IMR-90 (cell line): ENCODE measurements around the gene NT5C3B. TPM values are rescaled to one million over a fixed set of nuclear protein-coding genes. Genes with fewer than 3 reads are reported as not detected.
A peak's percentile ranks its signal among the peaks of the same experiment; 100 is the strongest.

Experiments
- ATAC-seq: fragments of 200-7000 bp; cut with Tn5 transposase; 2 replicates; pipeline ENCODE4 v1.9.1; 2020; ENCODE audit warnings: low read depth, mild to moderate bottlenecking, moderate library complexity
- BruUV-seq: library from RNA; stranded (reverse); fragments of 400-500 nt; replicated peaks from 2 replicates; lab custom pipeline; 2021; lab: Mats Ljungman, UMichigan
- CTCF ChIA-PET: fragments of 300-600 bp; formaldehyde crosslinking; extraction: SDS; loops from one replicate; lab custom pipeline; 2021; ENCODE audit warnings: antibody characterized with exemption; lab: Yijun Ruan, JAX
- POLR2A ChIA-PET: fragments of 300-600 bp; sonication (Branson Sonifier 250); formaldehyde crosslinking; loops from one replicate; lab custom pipeline; 2022; ENCODE audit warnings: antibody characterized with exemption; ENCODE audit not compliant: unreplicated experiment; lab: Charles Lee
- DNase-seq: peaks from one replicate; pipeline ENCODE4 v3.0.0; 2013
- H2AFZ ChIP-seq: replicated peaks from 2 replicates; pipeline ENCODE3; 2013; ENCODE audit warnings: low read length, mild to moderate bottlenecking; ENCODE audit not compliant: poor library complexity
- H2AK5ac ChIP-seq: 2 replicates; pipeline ENCODE4 v1.6.1; 2013; ENCODE audit warnings: low read depth, low read length, inconsistent platforms
- H2AK9ac ChIP-seq: replicated peaks from 2 replicates; pipeline ENCODE3; 2013; ENCODE audit warnings: mild to moderate bottlenecking, low read depth, low read length, moderate library complexity; ENCODE audit not compliant: poor library complexity
- H2BK120ac ChIP-seq: 2 replicates; pipeline ENCODE4 v1.6.1; 2013; ENCODE audit warnings: low read depth, low read length, inconsistent platforms
- H2BK15ac ChIP-seq: 3 replicates; pipeline ENCODE4 v1.6.1; 2013; ENCODE audit warnings: low read depth, low read length, inconsistent platforms
- H2BK20ac ChIP-seq: 2 replicates; pipeline ENCODE4 v1.6.1; 2013; ENCODE audit warnings: low read depth, mild to moderate bottlenecking, inconsistent platforms, low read length, moderate library complexity
- H2BK5ac ChIP-seq: 2 replicates; pipeline ENCODE4 v1.6.1; 2013; ENCODE audit warnings: mild to moderate bottlenecking, low read depth, low read length, inconsistent platforms; ENCODE audit not compliant: poor library complexity, severe bottlenecking
- H3K14ac ChIP-seq: replicated peaks from 2 replicates; pipeline ENCODE4 v1.6.1; 2013; ENCODE audit warnings: low read depth, low read length, inconsistent platforms
- H3K18ac ChIP-seq: 2 replicates; pipeline ENCODE4 v1.6.1; 2013; ENCODE audit warnings: low read depth, low read length, control low read depth
- H3K23ac ChIP-seq: 2 replicates; pipeline ENCODE4 v1.6.1; 2013; ENCODE audit warnings: low read depth, low read length, inconsistent platforms
- H3K27ac ChIP-seq: 2 replicates; pipeline ENCODE4 v1.5.1; 2013; ENCODE audit warnings: mild to moderate bottlenecking, control low read depth, low read length; ENCODE audit not compliant: insufficient read depth
- H3K27me3 ChIP-seq: 2 replicates; pipeline ENCODE4 v1.6.1; 2013; ENCODE audit warnings: low read length; ENCODE audit not compliant: control insufficient read depth, insufficient read depth
- H3K36me3 ChIP-seq: 2 replicates; pipeline ENCODE4 v1.6.1; 2013; ENCODE audit warnings: low read length, mixed read lengths; ENCODE audit not compliant: control insufficient read depth, insufficient read depth
- H3K4ac ChIP-seq: 2 replicates; pipeline ENCODE4 v1.6.1; 2013; ENCODE audit warnings: low read depth, low read length, inconsistent platforms
- H3K4me1 ChIP-seq: 2 replicates; pipeline ENCODE4 v1.6.1; 2013; ENCODE audit warnings: low read length, mixed read lengths; ENCODE audit not compliant: control insufficient read depth, insufficient read depth
- H3K4me2 ChIP-seq: 2 replicates; pipeline ENCODE4 v1.6.1; 2013; ENCODE audit warnings: low read depth, mild to moderate bottlenecking, control low read depth, low read length, moderate library complexity
- H3K4me3 ChIP-seq: 2 replicates; pipeline ENCODE4 v1.5.1; 2013; ENCODE audit warnings: low read depth, mild to moderate bottlenecking, control low read depth, low read length, moderate library complexity; ENCODE audit not compliant: insufficient read depth
- H3K56ac ChIP-seq: 2 replicates; pipeline ENCODE4 v1.6.1; 2013; ENCODE audit warnings: low read length, inconsistent platforms; ENCODE audit not compliant: insufficient read depth; ENCODE audit errors: extremely low read depth
- H3K79me1 ChIP-seq, 2 experiments: 2 replicates each; pipeline ENCODE4 v1.6.1; 2013; ENCODE audit warnings: low read length in 2 of 2, inconsistent platforms in 1 of 2, low read depth in 1 of 2
- H3K9ac ChIP-seq: 2 replicates; pipeline ENCODE4 v1.6.1; 2013; ENCODE audit warnings: low read depth, low read length, control low read depth
- H3K9me1 ChIP-seq: 2 replicates; pipeline ENCODE4 v1.6.1; 2013; ENCODE audit warnings: low read length, inconsistent platforms; ENCODE audit not compliant: insufficient read depth
- H3K9me3 ChIP-seq: 2 replicates; pipeline ENCODE4 v1.6.1; 2013; ENCODE audit warnings: low read length; ENCODE audit not compliant: control insufficient read depth, insufficient read depth
- H4K20me1 ChIP-seq: 2 replicates; pipeline ENCODE4 v1.6.1; 2013; ENCODE audit warnings: low read length, inconsistent platforms; ENCODE audit not compliant: insufficient read depth
- H4K5ac ChIP-seq: 2 replicates; pipeline ENCODE4 v1.6.1; 2013; ENCODE audit warnings: mild to moderate bottlenecking, low read depth, low read length, control low read depth
- H4K8ac ChIP-seq, 2 experiments: 2 replicates each; pipeline ENCODE4 v1.6.1; 2013; ENCODE audit warnings: low read depth in 2 of 2, low read length in 2 of 2, control low read depth in 1 of 2, inconsistent platforms in 1 of 2
- H4K91ac ChIP-seq: 2 replicates; pipeline ENCODE4 v1.6.1; 2013; ENCODE audit warnings: low read depth, low read length, inconsistent platforms; ENCODE audit not compliant: insufficient read depth
- CEBPB ChIP-seq: IDR thresholded peaks from 2 replicates; pipeline ENCODE4 v1.6.1; 2012; ENCODE audit warnings: low read depth, low read length, improper control_type of control experiment
- CHD1 ChIP-seq: IDR thresholded peaks from 2 replicates; pipeline ENCODE4 v1.6.1; 2012; ENCODE audit warnings: low read depth, low read length, improper control_type of control experiment
- MAZ ChIP-seq: IDR thresholded peaks from 2 replicates; pipeline ENCODE4 v1.6.1; 2012; ENCODE audit warnings: low read depth, mild to moderate bottlenecking, low read length, improper control_type of control experiment, moderate library complexity, borderline replicate concordance
- MXI1 ChIP-seq: IDR thresholded peaks from 2 replicates; pipeline ENCODE4 v1.6.1; 2012; ENCODE audit warnings: low read depth, mild to moderate bottlenecking, low read length, moderate library complexity, borderline replicate concordance
- POLR2A ChIP-seq: IDR thresholded peaks from 2 replicates; pipeline ENCODE4 v1.6.1; 2012; ENCODE audit warnings: mild to moderate bottlenecking, low read depth, low read length
- RCOR1 ChIP-seq: IDR thresholded peaks from 2 replicates; pipeline ENCODE4 v1.6.1; 2012; ENCODE audit warnings: mild to moderate bottlenecking, low read length, improper control_type of control experiment; ENCODE audit not compliant: insufficient replicate concordance
- SMC3 ChIP-seq: fragments of 150-350 bp; IDR thresholded peaks from 2 replicates; pipeline ENCODE4 v1.6.1; 2016; ENCODE audit warnings: low read depth, mild to moderate bottlenecking, antibody characterized with exemption, low read length, moderate library complexity
- WGBS, 2 experiments: methylation state at CpG; one replicate each; pipeline versions ENCODE4 v1.1.5 to v1.1.7; 2013; ENCODE audit warnings: missing lambda C conversion rate in 2 of 2; ENCODE audit not compliant: insufficient read length in 1 of 2; ENCODE audit errors: extremely low coverage in 2 of 2; 5-methylcytosine and 5-hydroxymethylcytosine counted together
- dilution Hi-C: fragments of 300-500 bp; cut with HindIII; formaldehyde crosslinking; loops from one replicate; pipeline ENCODE4 v1.14.3; 2018; ENCODE audit warnings: low sequenced_read_pairs; ENCODE audit not compliant: unreplicated experiment
- in situ Hi-C: fragments of 300-500 bp; cut with MboI; formaldehyde crosslinking; loops from 3 replicates; pipeline ENCODE4 v1.14.3; 2019; ENCODE audit warnings: low sequenced_read_pairs, inconsistent platforms, mixed read lengths
- intact Hi-C: fragments of 100-400 bp; cut with micrococcal nuclease; formaldehyde crosslinking; loops from 2 replicates; pipeline ENCODE4 v1.10.0; 2022
- polyA plus RNA-seq, 3 experiments: library from polyadenylated mRNA; depleted of rRNA; stranded (reverse); fragments of >200 nt; gene quantifications; 2 replicates each; pipeline ENCODE4 v1.2.3, GENCODE V29; 2012; ENCODE audit warnings: low replicate concordance in 1 of 3
- total RNA-seq: library from RNA; depleted of rRNA; stranded (reverse); fragments of >200 nt; gene quantifications from 2 replicates; pipeline ENCODE4 v1.2.3, GENCODE V29; 2012
- TF ChIP-seq, protein P1 (sequence below): conservative IDR thresholded peaks from 2 replicates; pipeline ENCODE4 v1.5.1; 2012; ENCODE audit warnings: mild to moderate bottlenecking, low read depth, low read length, improper control_type of control experiment

The NT5C3B gene
- total and polyA plus RNA-seq, 2 of the 4 experiments (the other 2 are of a cell fraction), result 59.9 to 92.7 TPM

DNA sequence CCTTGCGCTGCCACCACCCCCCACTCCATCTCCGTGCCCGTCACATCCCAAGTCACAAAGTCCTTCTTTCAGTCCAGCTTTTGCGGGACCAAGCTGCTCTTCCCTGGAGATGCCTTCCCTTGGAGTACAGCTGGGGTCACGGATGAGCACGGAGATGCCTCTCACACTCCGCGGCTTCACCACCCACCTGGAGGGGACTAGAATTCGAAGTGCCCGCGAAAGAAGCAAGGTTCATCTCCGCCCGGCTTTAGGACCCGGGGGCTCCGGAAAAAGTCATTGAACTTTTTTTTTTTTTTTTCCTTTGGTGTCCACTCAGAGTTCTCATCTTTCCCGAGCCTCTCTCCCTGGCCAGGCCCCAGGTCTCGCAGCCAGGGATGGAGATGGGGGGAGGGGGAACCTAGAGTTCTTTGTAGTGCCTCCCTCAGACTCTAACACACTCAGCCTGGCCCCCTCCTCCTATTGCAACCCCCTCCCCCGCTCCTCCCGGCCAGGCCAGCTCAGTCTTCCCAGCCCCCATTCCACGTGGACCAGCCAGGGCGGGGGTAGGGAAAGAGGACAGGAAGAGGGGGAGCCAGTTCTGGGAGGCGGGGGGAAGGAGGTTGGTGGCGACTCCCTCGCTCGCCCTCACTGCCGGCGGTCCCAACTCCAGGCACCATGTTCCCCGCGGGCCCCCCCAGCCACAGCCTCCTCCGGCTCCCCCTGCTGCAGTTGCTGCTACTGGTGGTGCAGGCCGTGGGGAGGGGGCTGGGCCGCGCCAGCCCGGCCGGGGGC is 23.5 kb downstream of the NT5C3B start, which contains the start of gene FKBP10:
TSS of gene FKBP10 (plus strand) at position 624 of the 771 bp plus-strand sequence. CDS start at position 655, 31 bp downstream.
- Histone ChIP-seq H2BK15ac (peak within 1 kb of the TSS; percentile 98; the same call in 2 of the 3 replicates), H3K4me1 (peaks cover 23% of the 10 kb centered on the region), H3K79me1 (peaks cover 19 to 85% of the 10 kb centered on the region in 2 experiments), H3K23ac (peak within 1 kb of the TSS; percentile 95), H2AFZ (peak within 1 kb of the TSS; percentile 94), H3K9me1 (peaks cover 30% of the 10 kb centered on the region), H2BK20ac (peak within 1 kb of the TSS; percentile 72; the same call in 1 of the 2 replicates), H3K4ac (peak within 1 kb of the TSS; percentile 100), H4K8ac (peak within 1 kb of the TSS; percentile 92 to 94), H3K4me3 (peak within 1 kb of the TSS; percentile 88), H3K36me3 (peaks cover 16% of the 10 kb centered on the region), H4K20me1 (peaks cover 45% of the 10 kb centered on the region), H3K18ac (peak within 1 kb of the TSS; percentile 87), H2BK120ac (peak within 1 kb of the TSS; percentile 81), H3K27ac (peak within 1 kb of the TSS; percentile 93), H3K27me3 (no peaks in the 10 kb centered on the region), H2AK5ac (peak within 1 kb of the TSS; percentile 95), H4K91ac (peak within 1 kb of the TSS; percentile 95), H4K5ac (peak within 1 kb of the TSS; percentile 92), H3K4me2 (peak within 1 kb of the TSS; percentile 94), H2AK9ac (peak within 1 kb of the TSS; percentile 100), H3K56ac (peak within 1 kb of the TSS; percentile 96), H3K9ac (peak within 1 kb of the TSS; percentile 96), H3K14ac (peak within 1 kb of the TSS; percentile 100), H2BK5ac (peak within 1 kb of the TSS; percentile 94), H3K9me3 (no peaks in the 10 kb centered on the region)
- DNase-seq, result peak; percentile 92
- 2% methylated on average over 8 of the region's 35 CpGs; no CpG with 5 or more reads in 1 of the 2 experiments for WGBS, 2 experiments
- peak; percentile 66 for ATAC-seq
- in situ Hi-C loops (no loop called here), intact Hi-C loops (loop anchor here (1.0 to 2.0 kb wide), 3 partner anchors 52 to 146 kb away; partner anchors contain the start of genes ACLY and KLHL11), dilution Hi-C loops (no loop called here)
- POLR2A ChIA-PET, result interaction anchor here (0.6 to 0.7 kb wide), 3 partner anchors 102 to 206 kb away, joined by 3 to 6 read pairs (median 5); no protein-coding TSS in a partner anchor
- BruUV-seq, result no TSS peak
- TF ChIP-seq MAZ (peak; percentile 94), POLR2A (peak; percentile 80; the same call in 1 of the 2 replicates), CEBPB (no peak), SMC3 (no peak), MXI1 (peak; percentile 86), CHD1 (no peak), RCOR1 (no peak)
- TF ChIP-seq, protein P1, sequence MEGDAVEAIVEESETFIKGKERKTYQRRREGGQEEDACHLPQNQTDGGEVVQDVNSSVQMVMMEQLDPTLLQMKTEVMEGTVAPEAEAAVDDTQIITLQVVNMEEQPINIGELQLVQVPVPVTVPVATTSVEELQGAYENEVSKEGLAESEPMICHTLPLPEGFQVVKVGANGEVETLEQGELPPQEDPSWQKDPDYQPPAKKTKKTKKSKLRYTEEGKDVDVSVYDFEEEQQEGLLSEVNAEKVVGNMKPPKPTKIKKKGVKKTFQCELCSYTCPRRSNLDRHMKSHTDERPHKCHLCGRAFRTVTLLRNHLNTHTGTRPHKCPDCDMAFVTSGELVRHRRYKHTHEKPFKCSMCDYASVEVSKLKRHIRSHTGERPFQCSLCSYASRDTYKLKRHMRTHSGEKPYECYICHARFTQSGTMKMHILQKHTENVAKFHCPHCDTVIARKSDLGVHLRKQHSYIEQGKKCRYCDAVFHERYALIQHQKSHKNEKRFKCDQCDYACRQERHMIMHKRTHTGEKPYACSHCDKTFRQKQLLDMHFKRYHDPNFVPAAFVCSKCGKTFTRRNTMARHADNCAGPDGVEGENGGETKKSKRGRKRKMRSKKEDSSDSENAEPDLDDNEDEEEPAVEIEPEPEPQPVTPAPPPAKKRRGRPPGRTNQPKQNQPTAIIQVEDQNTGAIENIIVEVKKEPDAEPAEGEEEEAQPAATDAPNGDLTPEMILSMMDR, result no peak
- CTCF ChIA-PET, result no interaction called here
